ENCODE data around the gene GPR31.

DNA sequence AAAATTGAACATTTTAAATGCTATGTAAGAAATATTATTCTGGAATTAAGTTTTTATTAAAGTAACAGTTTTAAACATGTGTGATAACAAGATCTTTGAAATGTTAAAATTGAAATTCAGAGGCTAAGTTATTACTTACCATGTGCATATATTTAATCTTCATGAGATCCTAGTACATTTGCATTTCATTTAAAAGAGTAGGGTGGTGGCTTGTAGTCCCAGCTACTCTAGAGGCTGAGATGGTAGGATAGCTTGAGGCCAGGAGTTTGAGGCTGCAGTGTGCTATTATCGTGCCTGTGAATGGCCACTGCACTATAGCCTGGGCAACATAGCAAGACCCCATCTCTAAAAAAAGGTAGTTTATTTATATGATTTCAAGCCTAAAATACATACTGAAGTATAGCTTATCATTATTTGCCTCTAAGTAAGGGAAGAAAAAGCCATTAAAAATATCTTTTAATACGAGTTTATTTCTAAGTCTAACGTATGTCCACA is 31.9 kb downstream of the GPR31 start:
- TF ChIP-seq, protein P1, sequence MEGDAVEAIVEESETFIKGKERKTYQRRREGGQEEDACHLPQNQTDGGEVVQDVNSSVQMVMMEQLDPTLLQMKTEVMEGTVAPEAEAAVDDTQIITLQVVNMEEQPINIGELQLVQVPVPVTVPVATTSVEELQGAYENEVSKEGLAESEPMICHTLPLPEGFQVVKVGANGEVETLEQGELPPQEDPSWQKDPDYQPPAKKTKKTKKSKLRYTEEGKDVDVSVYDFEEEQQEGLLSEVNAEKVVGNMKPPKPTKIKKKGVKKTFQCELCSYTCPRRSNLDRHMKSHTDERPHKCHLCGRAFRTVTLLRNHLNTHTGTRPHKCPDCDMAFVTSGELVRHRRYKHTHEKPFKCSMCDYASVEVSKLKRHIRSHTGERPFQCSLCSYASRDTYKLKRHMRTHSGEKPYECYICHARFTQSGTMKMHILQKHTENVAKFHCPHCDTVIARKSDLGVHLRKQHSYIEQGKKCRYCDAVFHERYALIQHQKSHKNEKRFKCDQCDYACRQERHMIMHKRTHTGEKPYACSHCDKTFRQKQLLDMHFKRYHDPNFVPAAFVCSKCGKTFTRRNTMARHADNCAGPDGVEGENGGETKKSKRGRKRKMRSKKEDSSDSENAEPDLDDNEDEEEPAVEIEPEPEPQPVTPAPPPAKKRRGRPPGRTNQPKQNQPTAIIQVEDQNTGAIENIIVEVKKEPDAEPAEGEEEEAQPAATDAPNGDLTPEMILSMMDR (conservative IDR thresholded peaks at IDR 0.05): no peak
- TF ChIP-seq EZH2 (IDR thresholded peaks at IDR 0.05; ENCODE audit: low read depth): no peak
